Thoracic aorta (tissue), 2 donors: ENCODE measurements around the gene CNNM3. TPM values are rescaled to one million over a fixed set of nuclear protein-coding genes. Genes with fewer than 3 reads are reported as not detected.

Experiments used
- ATAC-seq: fragments of 150-250 bp; one replicate; pipeline ENCODE4 v1.8.0; 2017; ENCODE audit warnings: low read depth; ENCODE audit not compliant: insufficient number of reproducible peaks, low FRiP score
- DNase-seq: peaks from one replicate; pipeline ENCODE4 v3.0.0-alpha.2; 2020; ENCODE audit warnings: low spot score
- H3K27ac ChIP-seq, 2 donors: fragments of 200-600 bp; sonication (generic); 1 replicate in 1 of 2; 2 replicates in 1 of 2; pipeline ENCODE4 v1.5.1; 2016; ENCODE audit warnings: mild to moderate bottlenecking in 2 of 2, moderate library complexity in 2 of 2
- H3K27me3 ChIP-seq: fragments of 200-600 bp; sonication (generic); replicated peaks from 2 replicates; pipeline ENCODE4 v1.6.0; 2016; ENCODE audit warnings: mild to moderate bottlenecking; ENCODE audit not compliant: insufficient read depth
- H3K36me3 ChIP-seq: fragments of 200-600 bp; sonication (generic); one replicate; pipeline ENCODE4 v1.5.1; 2016
- H3K4me1 ChIP-seq, 2 donors: fragments of 200-600 bp; sonication (generic); 1 replicate in 1 of 2; 2 replicates in 1 of 2; pipeline versions ENCODE4 v1.5.1 to v1.6.0; 2016; ENCODE audit warnings: low read depth in 2 of 2, mild to moderate bottlenecking in 1 of 2; ENCODE audit not compliant: control insufficient read depth in 1 of 2
- H3K4me3 ChIP-seq: fragments of 200-600 bp; sonication (generic); 2 replicates; pipeline ENCODE4 v1.5.1; 2016; ENCODE audit warnings: mild to moderate bottlenecking
- H3K9me3 ChIP-seq: fragments of 200-600 bp; sonication (generic); 2 replicates; pipeline ENCODE4 v1.5.1; 2016
- CTCF ChIP-seq: fragments of 200-600 bp; sonication (generic); IDR thresholded peaks from one replicate; pipeline ENCODE4 v1.5.1; 2019; ENCODE audit warnings: antibody characterized with exemption
- total RNA-seq, 2 donors: library from RNA; depleted of rRNA; stranded (reverse); fragments of >200 nt; gene quantifications; one replicate each; pipeline versions ENCODE4 v1.1.0 to v1.2.3, GENCODE V29; 2016

The CNNM3 gene
- total RNA-seq, 2 donors from 2014 or later: 11.5 to 14.3 TPM

DNA sequence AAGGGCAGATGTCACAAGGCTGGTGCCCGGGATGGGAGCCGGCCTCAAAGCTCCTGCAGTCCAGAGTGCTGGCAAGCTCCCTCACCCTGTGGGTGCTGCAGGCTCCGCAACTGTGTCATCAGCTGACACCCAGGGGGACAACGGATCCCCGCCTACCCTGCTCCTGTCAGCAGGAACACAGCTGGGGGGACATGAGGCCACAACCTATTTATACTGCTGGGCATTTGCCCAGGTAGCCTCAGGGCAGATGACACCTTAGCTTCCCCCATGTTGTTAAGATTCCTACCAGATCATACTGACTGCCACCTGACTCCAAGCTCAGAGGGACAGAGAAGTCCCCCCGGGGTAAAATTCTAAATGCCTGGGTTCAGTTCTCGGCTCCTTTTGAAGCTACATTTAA is 26.5 kb downstream of the CNNM3 start:
- no peak for TF ChIP-seq CTCF
- Histone ChIP-seq H3K36me3 (peaks cover 9% of the 10 kb centered on the region), H3K9me3 (no peaks in the 10 kb centered on the region), H3K27me3 (no peaks in the 10 kb centered on the region), H3K27ac (no peak overlapping the region), H3K4me3 (no peak overlapping the region), H3K4me1 (peaks cover 0 to 10% of the 10 kb centered on the region in 2 donors)
- no peak for ATAC-seq
- no peak for DNase-seq

DNA sequence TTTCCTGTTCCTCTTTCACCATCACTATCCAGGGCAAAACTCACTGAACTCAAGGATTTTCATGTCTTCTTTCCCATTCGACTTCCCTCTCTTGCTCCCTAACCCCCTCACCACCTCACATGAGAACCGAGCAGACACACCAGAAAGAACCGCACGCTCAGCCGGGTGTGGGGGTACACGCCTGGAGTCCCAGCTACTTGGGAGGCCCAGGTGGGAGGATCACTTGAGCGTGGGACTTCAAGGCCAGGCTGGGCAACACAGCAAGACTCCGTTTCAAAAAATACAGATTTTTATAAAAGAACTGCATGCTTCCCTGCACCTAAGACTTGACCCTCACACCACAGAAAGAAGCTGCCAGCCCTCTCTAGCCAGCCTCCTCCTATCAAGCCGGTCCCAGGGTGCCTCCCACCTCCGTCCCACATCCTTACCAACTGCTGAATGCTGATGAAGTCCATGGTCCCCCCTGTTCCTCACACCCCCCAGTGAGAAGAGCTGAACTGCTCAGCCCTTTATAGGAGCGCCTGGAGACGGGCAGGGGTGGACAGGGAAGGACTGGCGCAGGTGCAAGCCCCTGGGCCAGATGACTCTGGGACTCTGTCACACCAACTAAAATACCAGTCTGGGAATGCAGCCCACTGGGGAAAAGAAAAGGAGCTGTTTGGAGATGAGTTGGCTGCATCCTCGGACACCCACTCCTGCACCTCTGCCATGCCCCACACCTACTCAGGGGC is 27.6 kb downstream of the CNNM3 start, which contains the start of gene ANKRD23:
Gene ANKRD23, minus strand, starts transcription at position 484 of the 731 bp plus-strand sequence. Its CDS starts 29 bp downstream, at position 455.
- Histone ChIP-seq H3K27ac (no peak within 1 kb of the TSS), H3K4me1 (peaks cover 0 to 10% of the 10 kb centered on the region in 2 donors), H3K36me3 (peaks cover 10% of the 10 kb centered on the region), H3K9me3 (no peaks in the 10 kb centered on the region), H3K4me3 (no peak within 1 kb of the TSS), H3K27me3 (no peaks in the 10 kb centered on the region)
- TF ChIP-seq CTCF: no peak
- DNase-seq (no peak), ATAC-seq (no peak)

DNA sequence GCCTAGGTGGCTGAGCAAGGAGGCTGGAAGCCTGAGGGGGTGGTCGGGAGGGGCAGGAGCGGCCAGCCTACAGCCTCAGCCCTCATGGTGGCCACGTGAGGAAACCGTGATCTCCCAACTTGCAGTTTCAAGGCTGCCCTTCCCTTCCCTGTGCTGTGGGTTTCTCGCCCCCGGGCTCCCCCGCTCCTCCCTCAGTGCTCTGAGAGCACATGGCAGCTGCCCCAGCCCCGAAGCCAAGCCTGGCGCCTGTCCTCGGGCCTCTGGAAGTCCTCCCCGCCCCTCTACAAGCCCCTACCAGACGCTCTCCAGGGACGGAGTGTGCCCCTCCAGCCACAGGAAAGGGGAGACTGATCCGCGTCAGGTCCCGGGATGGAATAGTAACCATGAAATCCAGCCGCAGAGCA is 28.3 kb downstream of the CNNM3 start:
- TF ChIP-seq CTCF: no peak

DNA sequence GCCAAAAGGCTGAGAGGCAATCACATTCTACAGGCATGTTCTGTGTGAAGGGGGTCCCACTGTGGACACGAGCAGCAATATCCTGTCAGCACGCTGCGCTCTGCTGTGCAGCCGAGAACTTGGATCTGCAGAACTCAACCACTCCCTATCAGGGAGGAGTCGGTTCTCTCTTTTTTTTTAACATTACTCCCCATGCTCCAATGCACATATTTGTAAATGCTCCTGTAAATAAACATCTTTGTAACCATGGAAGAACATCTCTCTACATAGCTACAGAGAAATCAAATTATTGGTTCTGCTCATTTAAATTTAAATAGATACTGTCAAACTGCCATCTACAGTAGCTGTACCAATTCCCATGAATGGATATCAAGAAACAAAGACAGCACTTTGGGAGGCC is 30.8 kb downstream of the CNNM3 start:
- H3K27ac ChIP-seq: no peak overlapping the region
- H3K9me3 ChIP-seq: no peaks in the 10 kb centered on the region
- no peak overlapping the region for H3K4me3 ChIP-seq
- no peak for TF ChIP-seq CTCF
- H3K36me3 ChIP-seq: peaks cover 21% of the 10 kb centered on the region
- no peaks in the 10 kb centered on the region for H3K4me1 ChIP-seq
- DNase-seq (no peak), ATAC-seq (no peak)
- H3K27me3 ChIP-seq: no peaks in the 10 kb centered on the region

More for the DNA sequence above, 28.3 kb downstream of the CNNM3 start:
- Histone ChIP-seq H3K27ac (no peak overlapping the region), H3K36me3 (peaks cover 10% of the 10 kb centered on the region), H3K4me1 (peaks cover 0 to 4% of the 10 kb centered on the region in 2 donors), H3K4me3 (no peak overlapping the region), H3K27me3 (no peaks in the 10 kb centered on the region), H3K9me3 (no peaks in the 10 kb centered on the region)
- DNase-seq (no peak), ATAC-seq (no peak)

DNA sequence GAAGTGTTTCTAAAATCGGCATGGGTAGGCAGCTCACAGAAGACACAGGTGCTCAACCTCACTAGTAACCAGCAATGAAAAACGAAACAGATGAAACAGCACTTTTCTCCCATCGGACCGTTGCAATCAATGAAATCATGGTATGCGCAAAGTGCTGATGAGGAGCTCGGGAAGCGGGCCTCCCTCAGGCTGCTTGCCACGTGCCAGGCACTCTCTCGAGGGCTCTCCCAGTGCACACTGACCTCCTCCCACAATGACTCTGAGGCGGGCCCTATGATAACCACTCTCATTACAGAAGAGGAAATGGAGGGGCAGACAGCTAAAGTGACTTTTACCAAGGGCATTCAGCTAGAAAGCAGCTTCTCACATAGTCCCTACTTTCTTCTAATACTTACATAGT is 31.5 kb downstream of the CNNM3 start:
- ATAC-seq: no peak
- no peak overlapping the region for H3K4me3 ChIP-seq
- H3K36me3 ChIP-seq: peaks cover 21% of the 10 kb centered on the region
- H3K27me3 ChIP-seq: no peaks in the 10 kb centered on the region
- no peak for DNase-seq
- no peaks in the 10 kb centered on the region for H3K4me1 ChIP-seq
- no peak for TF ChIP-seq CTCF
- H3K9me3 ChIP-seq: no peaks in the 10 kb centered on the region
- no peak overlapping the region for H3K27ac ChIP-seq
